ENCODE measurements around the gene CAMKK2. TPM values are rescaled to one million over a fixed set of nuclear protein-coding genes. Genes with fewer than 3 reads are reported as not detected.

The CAMKK2 gene
- total RNA-seq, 1 experiment from 2014 or later = 34.0 TPM

DNA sequence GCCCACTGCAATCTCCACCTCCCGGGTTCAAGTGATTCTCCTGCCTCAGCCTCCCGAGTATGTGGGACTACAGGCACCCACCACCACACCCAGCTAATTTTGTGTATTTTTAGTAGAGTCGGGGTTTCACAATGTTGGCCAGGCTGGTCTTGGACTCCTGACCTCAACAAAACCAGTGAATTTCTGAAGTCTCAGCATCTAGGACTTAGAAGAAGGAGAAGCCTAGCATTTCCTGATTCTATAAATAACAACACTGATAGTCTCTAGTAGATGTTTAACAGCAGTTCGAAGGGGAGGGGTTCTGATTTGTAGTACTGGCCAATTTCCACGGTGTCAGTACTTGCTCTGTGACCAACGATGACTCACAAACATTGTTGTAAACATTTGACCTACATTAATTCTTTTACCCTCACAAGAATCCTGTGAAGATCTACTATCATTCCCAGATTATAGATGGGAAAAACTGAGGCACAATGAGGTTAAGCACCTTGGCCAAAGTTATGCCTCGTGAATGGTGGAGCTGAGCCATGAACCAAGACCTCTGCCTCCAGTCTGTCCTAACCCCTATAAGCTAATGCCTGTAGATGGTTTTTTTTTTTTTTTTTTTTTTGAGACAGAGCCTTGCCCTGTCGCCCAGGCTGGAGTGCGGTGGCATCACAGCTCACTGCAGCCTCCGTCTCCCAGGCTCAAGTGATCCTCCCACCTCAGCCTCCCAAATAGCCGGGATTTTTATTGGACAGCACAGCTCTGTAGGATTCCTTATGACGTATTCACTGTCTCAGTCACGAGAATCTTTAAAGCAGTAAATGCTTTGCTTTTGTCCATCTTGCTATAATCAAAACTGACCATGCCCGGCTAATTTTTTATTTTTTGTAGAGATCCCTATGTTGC lies 81.4 kb downstream of the CAMKK2 start:
- intact Hi-C loops (cut with micrococcal nuclease; ENCODE audit: unreplicated experiment) = loop anchor here (5.0 kb wide), 1 partner anchor 93 kb away; no protein-coding TSS in a partner anchor
- CTCF ChIA-PET = interaction anchor here (0.6 to 0.9 kb wide), 2 partner anchors 9 to 946 kb away, joined by 3 to 4 read pairs; no protein-coding TSS in a partner anchor
- H3K36me3 Mint-ChIP-seq (ENCODE audit: insufficient read depth, unreplicated experiment) = peaks cover 19% of the 10 kb centered on the region

DNA sequence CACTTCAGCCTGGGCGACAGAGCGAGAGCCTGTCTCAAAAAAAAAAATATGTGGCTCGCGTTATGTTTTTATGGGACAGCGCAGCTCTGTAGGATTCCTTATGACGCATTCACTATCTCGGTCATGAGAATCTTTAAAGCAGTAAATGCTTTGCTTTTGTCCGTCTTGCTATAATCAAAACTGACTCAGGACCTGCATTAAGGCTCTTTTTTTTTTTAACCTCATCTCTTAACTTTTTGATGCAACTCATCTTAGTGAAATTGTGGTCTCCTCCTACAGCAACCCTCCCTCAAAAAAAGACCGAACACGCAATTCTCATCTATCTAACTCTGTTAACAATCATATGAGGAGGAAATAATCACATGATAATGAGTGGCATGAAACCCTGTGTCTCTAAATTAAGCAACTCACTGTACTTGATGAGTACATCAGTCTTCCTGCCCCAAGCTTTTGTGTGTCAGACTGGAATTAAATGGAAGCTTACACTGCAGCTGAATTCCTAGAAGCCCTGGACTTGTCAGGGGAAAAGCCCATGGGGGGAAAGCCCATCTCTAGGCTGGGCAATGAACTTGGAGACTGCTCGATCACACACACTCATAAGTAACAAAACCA lies 82.2 kb downstream of the CAMKK2 start:
- TF ChIP-seq, protein P1, sequence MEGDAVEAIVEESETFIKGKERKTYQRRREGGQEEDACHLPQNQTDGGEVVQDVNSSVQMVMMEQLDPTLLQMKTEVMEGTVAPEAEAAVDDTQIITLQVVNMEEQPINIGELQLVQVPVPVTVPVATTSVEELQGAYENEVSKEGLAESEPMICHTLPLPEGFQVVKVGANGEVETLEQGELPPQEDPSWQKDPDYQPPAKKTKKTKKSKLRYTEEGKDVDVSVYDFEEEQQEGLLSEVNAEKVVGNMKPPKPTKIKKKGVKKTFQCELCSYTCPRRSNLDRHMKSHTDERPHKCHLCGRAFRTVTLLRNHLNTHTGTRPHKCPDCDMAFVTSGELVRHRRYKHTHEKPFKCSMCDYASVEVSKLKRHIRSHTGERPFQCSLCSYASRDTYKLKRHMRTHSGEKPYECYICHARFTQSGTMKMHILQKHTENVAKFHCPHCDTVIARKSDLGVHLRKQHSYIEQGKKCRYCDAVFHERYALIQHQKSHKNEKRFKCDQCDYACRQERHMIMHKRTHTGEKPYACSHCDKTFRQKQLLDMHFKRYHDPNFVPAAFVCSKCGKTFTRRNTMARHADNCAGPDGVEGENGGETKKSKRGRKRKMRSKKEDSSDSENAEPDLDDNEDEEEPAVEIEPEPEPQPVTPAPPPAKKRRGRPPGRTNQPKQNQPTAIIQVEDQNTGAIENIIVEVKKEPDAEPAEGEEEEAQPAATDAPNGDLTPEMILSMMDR (IDR thresholded peaks at IDR 0.05; ENCODE audit: unreplicated experiment) = no peak
- Mint-ChIP-seq H3K4me1 (ENCODE audit: low read depth, unreplicated experiment) (peaks cover 37% of the 10 kb centered on the region), H3K27me3 (ENCODE audit: unreplicated experiment) (no peaks in the 10 kb centered on the region), H3K9me3 (ENCODE audit: low read depth, unreplicated experiment) (no peaks in the 10 kb centered on the region), H3K27ac (ENCODE audit: unreplicated experiment) (peak overlapping the region; percentile 78), H3K36me3 (ENCODE audit: insufficient read depth, unreplicated experiment) (peaks cover 23% of the 10 kb centered on the region), H3K4me3 (ENCODE audit: low read depth, unreplicated experiment) (peak overlapping the region; percentile 19)
- CTCF ChIA-PET = interaction anchor here (0.9 kb wide), 1 partner anchor 10 kb away, joined by 4 read pairs; no protein-coding TSS in a partner anchor
- BruUV-seq (replicated peaks) = no TSS peak
- DNase-seq = no peak
- intact Hi-C loops (cut with micrococcal nuclease; ENCODE audit: unreplicated experiment) = no loop called here

More for the DNA sequence above, 81.4 kb downstream of the CAMKK2 start:
- peak overlapping the region; percentile 78 for H3K27ac Mint-ChIP-seq (ENCODE audit: unreplicated experiment)
- H3K27me3 Mint-ChIP-seq (ENCODE audit: unreplicated experiment) = no peaks in the 10 kb centered on the region
- no TSS peak for BruUV-seq (replicated peaks)
- TF ChIP-seq, protein P1 (IDR thresholded peaks at IDR 0.05; ENCODE audit: unreplicated experiment) = no peak
- DNase-seq = peak; percentile 76
- peak overlapping the region; percentile 19 for H3K4me3 Mint-ChIP-seq (ENCODE audit: low read depth, unreplicated experiment)
- no peaks in the 10 kb centered on the region for H3K9me3 Mint-ChIP-seq (ENCODE audit: low read depth, unreplicated experiment)
- peaks cover 37% of the 10 kb centered on the region for H3K4me1 Mint-ChIP-seq (ENCODE audit: low read depth, unreplicated experiment)

DNA sequence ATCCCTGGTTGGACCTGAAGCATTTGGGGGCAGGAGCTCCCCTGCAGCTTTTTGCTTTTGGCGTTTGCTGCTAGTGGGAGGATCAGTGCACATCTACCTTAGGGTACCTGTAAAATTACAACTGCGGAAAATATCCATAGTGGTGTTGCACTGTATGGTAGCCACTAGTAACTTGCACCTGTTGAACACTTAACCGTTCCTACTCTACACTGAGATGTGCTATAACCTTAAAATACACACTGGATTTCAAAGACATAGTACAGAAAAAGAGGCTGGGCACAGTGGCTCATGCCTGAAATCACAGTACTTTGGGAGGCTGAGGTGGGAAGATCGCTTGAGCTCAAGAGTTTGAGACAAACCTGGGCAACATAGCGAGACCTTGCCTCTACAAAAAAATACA lies 83.6 kb downstream of the CAMKK2 start:
- Mint-ChIP-seq H3K4me3 (ENCODE audit: low read depth, unreplicated experiment) (no peak overlapping the region), H3K9me3 (ENCODE audit: low read depth, unreplicated experiment) (no peaks in the 10 kb centered on the region), H3K36me3 (ENCODE audit: insufficient read depth, unreplicated experiment) (peaks cover 23% of the 10 kb centered on the region), H3K27ac (ENCODE audit: unreplicated experiment) (no peak overlapping the region), H3K27me3 (ENCODE audit: unreplicated experiment) (no peaks in the 10 kb centered on the region), H3K4me1 (ENCODE audit: low read depth, unreplicated experiment) (peaks cover 33% of the 10 kb centered on the region)
- intact Hi-C loops (cut with micrococcal nuclease; ENCODE audit: unreplicated experiment) = no loop called here
- BruUV-seq (replicated peaks) = no TSS peak
- TF ChIP-seq, protein P1 (IDR thresholded peaks at IDR 0.05; ENCODE audit: unreplicated experiment) = no peak
- CTCF ChIA-PET = interaction anchor here (0.7 kb wide), 1 partner anchor 270 kb away, joined by 4 read pairs; no protein-coding TSS in a partner anchor
- no peak for DNase-seq

DNA sequence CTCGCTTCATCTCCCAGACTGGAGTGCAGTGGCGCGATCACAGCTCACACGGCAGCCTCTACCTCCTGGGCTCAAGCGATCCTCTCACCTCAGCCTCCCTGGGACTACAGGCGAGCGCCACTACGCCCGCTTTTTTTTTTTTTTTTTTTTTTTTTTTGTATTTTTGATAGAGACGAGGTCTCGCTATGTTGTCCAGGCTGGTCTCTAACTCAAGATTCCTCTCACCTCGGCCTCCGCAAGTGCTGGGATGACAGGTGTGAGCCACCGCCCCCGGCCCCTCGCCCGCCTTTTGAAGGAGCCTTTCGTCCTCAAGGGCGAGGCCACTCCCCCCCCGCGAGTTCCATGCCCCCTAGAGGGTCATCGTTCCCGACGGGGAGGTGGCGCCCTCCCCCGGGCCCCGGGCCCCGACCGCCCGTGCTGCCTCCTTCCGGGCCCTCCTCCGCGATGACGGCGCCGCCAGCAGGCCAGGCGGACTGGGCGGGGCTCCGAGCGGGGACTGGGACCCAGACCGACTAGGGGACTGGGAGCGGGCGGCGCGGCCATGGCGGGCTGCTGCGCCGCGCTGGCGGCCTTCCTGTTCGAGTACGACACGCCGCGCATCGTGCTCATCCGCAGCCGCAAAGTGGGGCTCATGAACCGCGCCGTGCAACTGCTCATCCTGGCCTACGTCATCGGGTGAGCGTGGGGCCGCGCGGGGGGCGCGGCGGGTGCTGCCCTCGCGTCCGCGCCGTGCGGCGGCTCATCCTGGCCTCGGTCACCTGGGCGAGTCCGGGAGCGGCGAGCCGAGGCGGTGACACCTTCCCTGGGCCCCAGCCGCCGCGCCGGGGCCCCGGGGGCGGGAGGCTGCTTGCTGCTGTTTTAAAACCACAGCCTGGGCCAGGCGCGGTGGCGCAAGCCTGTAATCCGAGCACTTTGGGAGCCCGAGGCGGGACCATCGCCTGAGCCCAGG lies 86.6 kb downstream of the CAMKK2 start, which contains the start of gene P2RX4:
Gene P2RX4 (plus strand): TSS at position 506 of the 949 bp plus-strand sequence. CDS start 36 bp downstream, at position 542.
- peak within 1 kb of the TSS; percentile 73 for H3K4me3 Mint-ChIP-seq (ENCODE audit: low read depth, unreplicated experiment)
- no peaks in the 10 kb centered on the region for H3K27me3 Mint-ChIP-seq (ENCODE audit: unreplicated experiment)
- TF ChIP-seq, protein P1 (IDR thresholded peaks at IDR 0.05; ENCODE audit: unreplicated experiment) = peak; percentile 33
- CTCF ChIA-PET = no interaction called here
- peaks cover 10% of the 10 kb centered on the region for H3K4me1 Mint-ChIP-seq (ENCODE audit: low read depth, unreplicated experiment)
- BruUV-seq (replicated peaks) = no TSS peak
- H3K9me3 Mint-ChIP-seq (ENCODE audit: low read depth, unreplicated experiment) = no peaks in the 10 kb centered on the region
- DNase-seq = peak; percentile 92
- peak within 1 kb of the TSS; percentile 66 for H3K27ac Mint-ChIP-seq (ENCODE audit: unreplicated experiment)
- peaks cover 16% of the 10 kb centered on the region for H3K36me3 Mint-ChIP-seq (ENCODE audit: insufficient read depth, unreplicated experiment)
- intact Hi-C loops (cut with micrococcal nuclease; ENCODE audit: unreplicated experiment) = no loop called here
